Stimulated activated CD4-positive, alpha-beta T cell treated with anti-CD3 and anti-CD28 coated beads, TNF-alpha, amount 100 ng/mL, for 1 hour (primary cell): ENCODE data around the gene SUPT4H1.
A peak's percentile ranks its signal among the peaks of the same experiment; 100 is the strongest.

Source experiments
- DNase-seq, 3 donors: peaks; one replicate each; pipeline ENCODE4 v3.0.0-alpha.2; 2020; ENCODE audit warnings: low read depth in 3 of 3, low spot score in 1 of 3

The SUPT4H1 gene

DNA sequence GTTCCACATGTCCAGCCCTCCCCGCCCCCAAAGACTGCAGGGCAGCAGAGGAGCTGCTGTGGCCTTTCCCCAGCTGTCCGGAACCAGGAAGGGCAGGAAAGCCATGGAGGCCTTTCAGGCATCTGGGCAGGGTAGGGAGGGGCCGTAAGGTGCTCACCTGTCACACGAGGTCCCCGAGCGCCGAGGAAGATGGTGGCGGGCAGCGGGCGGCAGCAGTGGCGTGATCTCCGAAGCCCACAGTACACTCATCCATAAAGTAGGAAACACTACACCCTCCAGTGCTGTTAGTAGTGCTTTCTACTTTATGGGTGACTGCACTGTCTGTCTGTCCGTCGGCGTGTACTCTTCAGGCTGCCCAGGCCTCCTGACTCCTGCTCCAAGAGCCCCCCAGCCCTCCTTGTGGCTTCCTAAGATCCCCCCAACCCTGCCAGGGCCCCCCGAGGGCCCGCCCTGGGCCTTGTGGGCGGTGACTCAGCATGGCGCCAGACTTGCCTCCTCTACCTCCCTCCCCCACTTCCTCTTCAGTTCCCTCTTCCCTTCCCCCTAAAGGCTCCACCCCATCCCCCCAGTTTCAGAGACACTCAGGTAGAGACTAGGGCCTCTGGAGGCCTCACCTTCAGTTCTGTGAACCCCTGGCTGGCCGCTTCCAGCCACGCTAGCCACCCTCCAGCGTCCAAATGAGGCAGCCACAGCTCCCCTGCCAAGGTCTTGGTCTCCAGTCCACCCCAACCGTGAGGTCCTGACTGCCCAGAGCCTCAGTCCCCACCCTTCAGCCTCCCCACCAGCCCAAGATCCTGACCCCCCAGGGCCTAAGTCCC, 20.8 kb downstream of the SUPT4H1 start:
- peak; percentile 60 to 75 (median 65) for DNase-seq

DNA sequence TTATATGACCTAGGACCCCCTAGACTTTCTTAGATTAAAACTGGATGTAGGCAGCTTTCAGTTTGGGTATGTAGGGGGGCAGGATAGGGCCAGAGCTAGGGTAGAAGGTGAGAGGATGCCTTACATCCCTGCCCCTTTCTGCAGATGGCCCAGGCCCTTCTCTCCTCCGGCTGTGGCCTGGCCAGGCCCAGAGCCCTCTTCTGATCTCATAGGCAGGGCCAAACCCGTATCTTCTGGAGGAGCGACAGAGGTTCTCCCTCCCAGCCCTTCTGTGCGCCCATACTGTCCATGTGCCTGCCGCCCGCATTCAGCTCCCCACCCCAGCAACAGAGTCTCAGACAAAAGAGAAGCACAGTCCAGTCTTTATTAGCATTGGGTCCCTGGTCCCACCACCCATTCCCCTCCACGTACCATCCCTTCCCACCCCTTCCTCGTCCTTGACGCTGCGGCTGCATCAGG, 21.4 kb downstream of the SUPT4H1 start:
- no peak for DNase-seq

DNA sequence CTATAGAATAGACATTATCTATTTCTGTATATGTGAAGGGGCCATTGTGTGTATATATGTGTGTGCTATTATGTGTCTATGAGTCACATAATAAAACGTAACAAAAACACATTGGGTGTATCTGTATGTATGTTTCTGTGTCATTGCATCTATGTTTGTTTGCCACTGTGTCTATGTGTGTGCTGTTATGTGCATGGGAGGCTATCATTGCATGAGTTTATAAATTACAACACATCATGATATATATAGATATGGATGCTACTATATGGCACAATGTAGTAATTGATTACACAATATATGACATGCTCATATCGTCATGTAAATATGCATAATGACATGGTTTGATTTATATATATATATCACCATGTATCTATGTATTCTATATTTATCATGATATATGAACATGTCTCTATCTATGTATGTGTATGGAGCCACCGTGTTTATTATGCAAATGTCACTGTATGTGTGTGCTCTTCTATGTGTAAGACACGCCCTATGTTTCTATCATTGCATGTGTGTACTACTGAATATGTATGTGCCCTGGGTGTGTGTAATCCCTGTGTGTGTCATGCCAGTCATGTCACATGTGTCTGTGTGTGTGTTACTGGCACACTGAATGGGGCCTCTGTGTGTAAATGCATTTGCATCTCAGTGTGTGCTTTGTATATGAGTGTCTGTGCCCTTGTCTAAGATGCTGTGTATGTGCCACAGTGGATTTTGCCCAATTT, 22.0 kb downstream of the SUPT4H1 start:
- peak in 1 of 3 donors; percentile 30 for DNase-seq

DNA sequence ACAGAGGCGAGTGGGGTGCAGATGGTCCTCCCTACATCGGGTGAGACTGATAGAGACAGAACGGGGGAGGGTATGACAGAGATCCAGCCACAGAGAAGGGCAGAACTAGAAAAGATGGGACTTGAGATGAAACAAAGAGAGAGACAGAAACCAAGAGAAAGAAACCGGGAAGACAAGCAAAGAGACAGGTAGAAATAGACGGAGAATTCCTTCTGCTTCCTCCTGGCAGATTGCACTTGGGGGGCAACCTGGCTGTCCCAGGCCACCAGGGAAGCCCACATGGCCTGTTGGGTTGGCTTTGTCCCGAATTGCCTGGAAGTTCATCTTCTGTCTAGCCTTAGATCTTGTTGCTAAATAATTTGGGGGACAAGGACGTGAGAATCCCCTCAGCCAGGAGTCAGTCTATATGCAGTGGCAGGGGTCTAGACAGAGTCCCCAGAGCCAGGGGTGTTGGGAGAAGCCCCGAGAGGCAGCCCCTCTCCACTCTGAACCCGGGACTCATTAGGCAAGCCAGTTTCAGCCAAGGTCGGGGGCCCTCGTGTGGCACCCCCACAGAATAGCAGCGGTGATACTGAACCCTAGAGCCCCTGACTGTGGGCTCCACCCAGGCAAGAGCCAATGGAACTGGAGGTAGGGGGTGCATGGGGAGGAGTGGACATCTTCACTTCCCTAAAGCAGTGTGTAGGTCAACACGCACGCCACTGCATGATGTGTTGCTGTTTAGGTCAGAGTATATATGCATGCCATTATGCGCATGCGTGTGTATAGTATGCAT, 22.8 kb downstream of the SUPT4H1 start:
- peak; percentile 63 to 81 (median 78) for DNase-seq

DNA sequence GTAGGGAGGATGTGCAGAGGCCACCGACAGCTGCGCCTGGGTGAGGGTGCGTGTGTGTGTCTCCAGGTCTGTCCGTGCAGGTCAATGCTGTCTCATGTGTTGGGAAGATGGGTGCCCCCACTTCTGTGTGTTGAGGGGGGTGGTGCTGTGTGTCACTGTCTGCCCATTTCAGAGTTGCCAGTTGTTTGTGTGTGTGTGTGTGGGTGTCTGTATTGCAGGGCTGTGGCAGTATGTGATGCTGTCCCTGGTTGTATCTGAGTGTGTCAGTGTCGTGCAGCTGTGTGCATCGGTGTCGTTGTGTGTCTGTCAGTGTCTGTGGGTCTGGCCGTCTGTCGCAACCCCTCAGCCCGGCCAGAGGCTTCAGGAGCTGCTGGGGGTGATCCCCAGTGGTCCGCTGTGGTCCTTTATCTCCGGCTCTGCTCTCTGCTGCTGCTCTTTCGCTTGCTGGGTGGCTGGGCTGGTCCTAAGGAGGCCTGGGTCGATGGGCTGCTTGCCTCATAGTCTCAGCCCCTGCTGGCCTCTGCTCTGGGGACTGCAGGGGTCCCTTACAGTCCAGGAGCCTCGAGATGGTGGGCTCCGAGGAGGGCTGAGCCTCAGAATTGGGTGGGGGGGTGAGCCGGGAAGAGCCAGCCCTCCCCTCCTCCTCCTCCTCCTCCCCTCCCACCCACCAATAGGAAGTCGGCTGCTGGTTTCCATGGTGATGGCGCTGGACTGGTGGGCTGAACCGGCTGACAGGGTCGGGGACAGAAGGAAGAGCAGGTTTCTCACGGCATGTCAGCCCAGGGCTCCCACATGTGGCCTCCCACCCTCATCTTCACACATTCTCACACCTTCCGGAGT, 23.6 kb downstream of the SUPT4H1 start, which contains the start of gene TSPOAP1:
TSPOAP1 (minus strand) TSS at position 601 of the 840 bp plus-strand sequence. CDS start 875 bp downstream, outside the sequence.
- peak; percentile 66 to 82 (median 78) for DNase-seq

DNA sequence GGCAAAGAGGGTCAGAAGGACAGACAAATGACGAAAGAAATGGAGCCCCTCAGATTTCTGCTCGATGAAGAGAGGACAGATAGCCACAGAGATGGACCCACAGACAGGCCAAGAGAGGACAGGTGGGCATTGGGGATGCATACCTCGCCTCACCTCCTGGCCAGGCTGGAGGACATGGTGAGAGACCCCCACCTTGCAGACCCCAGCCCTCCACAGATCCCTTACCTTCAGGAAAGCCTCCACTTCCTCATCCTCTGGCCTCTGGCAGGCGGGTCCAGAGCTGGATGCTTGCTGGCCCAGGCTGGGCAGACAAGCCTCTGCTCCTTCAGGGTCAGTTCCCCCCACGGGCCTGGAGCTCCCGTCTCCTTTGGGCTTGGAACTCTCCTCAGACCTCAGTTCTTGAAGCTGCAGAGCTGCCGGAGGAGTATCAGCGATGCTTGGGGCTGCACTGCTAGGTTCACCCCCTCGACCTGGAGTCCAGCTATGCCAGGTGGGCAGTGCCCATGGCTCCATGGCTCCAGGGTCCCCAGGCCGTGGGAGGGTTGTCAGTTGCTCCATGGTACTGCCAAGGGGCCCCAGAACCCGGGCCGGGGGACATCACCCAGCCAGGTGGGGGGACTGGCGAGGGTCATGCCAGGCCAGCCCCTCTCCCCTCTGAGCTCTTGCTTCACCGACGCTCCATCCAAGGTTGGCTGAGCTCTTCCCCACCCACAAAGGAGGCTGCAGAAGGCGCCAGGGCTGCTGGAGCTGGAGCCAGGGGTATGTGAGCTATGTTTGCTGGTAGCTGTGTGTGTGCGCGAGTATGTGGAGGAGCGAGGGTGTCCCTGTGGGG, 24.4 kb downstream of the SUPT4H1 start:
- peak in 1 of 3 donors; percentile 46 for DNase-seq

DNA sequence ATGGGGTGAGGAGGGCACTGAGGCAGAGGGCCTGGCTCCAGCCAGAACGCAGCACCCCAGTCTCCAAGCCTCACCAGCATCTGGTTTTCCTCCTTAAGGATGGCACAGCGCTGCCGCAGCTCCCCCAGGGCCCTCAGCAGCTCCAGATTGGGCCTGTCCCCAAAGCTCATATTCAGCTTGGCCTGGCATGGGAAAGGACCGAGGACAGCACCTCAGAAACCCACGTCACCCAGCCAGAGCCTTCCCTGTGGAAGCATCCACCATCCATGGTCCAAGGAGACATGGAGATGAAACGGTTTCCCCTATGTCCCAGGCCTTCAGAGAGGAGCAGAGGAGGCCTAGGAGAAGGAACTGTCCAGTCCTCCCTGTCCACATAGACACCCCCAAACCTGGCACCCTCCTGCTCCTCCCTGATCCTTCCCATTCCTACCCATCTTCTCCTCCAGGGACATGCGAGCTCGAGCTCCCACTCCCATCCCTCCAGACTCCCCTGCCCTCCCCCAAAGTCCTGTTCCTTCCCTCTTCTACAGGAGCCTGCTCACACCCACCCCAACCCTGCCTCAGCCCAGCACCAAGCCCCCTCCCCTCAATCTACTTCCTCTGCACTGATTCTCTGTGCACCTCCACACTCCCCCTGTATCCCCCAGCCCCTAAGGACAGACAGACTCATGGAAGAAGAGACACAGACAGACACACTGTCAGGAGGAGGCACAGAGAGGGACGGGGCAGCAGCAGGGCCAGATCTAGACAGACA, 25.2 kb downstream of the SUPT4H1 start:
- no peak for DNase-seq

DNA sequence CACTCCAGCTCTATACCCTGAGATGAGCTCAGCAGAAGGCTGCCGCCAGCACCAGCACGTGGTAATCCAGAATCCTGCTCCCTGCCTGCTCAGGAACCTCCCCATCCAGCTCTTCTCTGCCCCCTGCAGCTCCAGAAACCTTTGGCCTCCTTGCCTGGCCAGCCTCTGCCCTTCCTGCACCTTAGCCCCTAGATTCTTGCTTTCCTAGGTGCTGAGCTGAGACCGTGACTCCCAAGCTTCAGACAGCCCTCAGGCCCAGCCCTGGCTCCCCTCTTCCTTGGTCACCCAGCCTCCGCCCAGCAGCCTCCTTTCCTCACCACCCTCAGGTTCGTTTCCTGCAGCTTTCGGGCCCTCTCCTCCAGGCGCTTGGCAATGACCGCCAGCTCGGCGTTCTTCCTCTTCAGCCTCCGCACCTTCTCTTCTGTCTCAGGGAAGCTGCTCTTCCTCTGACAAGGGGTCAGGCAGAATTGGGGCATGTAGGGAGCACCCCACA, 26.0 kb downstream of the SUPT4H1 start:
- no peak for DNase-seq

DNA sequence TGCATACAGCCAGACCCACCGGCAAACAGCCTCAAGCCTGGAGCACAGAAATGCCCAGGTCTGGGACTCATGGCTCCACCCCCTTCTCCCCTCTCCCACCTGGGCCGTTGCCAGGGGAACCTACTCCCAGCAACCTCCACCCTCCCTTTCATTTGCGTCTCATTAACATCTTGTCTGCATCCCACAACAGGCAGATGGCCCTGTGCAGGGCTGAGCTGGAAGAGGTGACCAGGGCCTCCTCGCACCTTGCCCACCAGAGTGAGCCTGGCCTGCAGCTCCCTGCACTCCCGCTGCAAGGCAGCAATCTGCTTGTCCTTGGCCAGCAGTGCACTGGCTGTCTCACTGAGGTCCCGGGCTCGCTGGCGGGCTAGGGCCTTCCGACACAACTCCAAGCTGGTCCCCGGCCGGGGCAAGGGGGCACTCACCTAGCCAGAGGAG, 26.7 kb downstream of the SUPT4H1 start:
- no peak for DNase-seq

DNA sequence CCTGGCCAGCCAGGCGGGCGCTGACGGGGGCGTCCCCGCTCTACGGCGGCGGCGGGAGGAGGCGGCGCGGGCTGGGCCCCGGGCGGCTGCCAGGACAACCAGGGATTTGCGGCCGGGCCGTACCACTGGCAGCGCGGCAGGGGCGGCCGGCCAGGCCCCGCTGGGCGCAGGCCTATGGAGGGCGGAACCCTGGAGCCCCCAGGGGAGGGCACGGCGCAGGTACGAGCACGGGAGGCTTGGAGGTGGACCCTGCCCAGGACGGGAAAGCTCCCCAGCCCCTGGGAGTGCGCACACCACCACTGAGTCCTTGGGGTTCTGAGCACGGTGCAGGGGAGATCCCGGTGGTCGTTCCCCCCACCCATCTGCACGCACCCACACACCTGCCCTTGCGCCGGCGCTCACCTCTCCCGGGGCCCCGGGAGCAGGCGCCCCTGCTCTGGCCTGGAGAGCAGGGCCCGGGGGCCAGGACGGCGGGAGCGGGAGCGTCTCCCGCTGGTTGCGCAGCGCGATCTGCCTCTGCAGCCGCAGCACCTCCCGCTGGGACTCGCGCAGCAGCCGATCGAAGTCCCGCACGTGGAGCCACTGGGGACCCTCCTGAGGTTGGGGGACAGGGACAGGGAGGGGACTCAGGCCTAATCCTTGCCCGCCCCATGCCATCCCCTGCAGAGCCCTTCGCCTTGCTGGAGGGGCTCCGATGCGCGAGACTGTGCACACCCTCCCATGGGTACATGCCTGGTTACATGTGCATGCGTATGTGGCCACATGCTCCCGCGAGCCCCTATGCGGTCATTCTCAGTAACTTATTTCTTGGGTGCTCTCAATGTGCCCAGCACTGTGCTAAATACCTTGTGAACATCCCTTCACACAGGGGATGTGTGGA, 27.4 kb downstream of the SUPT4H1 start:
- DNase-seq: no peak

DNA sequence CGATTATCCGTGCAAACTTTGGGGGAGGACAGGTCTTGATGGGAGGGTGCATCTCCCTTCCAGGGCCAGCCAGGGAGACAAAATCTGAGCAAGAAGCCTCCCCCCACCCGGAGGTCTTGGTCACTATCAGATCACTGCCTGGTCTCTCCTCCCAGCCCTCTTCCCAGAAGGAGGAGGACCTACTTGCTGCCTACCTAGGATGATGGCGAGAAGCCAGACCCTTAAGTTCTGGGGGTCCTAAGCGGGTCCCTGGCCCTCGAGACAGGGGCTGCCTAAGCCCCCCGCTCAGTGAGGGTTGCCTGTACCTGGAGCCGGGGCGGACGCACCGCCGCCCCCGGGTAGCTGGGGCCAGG, 28.0 kb downstream of the SUPT4H1 start:
- no peak for DNase-seq

DNA sequence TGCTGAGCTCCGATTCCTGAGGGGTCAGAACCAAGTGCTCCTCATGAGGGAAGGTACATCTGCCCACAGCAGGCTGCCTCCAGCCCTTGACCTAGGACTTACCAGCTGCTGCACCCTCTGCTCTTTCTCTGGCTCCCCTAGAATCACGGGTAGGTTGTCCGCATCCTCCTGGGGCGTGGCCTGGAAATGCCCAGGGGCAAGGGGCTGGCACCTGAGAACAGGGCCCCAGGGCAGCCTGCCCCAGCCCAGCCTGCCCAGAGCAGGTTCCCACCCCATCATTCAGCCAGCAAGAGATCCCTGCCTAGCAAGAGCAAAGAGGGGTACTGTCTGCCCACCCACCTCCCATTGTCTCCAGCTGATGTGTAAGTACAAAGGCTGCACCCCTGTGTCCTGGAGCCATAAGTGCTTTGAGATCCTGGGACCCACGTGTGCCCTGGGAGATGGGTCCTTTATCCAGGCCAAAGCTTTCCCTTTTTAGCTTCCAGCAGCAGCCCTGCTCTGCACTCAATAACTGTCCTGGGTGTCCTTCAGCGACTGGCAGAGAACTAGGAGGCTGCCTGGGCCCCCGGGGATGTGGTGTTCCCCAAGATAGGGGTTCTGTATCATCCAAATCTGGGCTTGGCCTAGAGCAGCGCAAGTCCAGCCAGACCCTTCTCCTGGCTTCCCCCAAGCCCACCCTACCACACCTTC, 28.5 kb downstream of the SUPT4H1 start:
- no peak for DNase-seq

DNA sequence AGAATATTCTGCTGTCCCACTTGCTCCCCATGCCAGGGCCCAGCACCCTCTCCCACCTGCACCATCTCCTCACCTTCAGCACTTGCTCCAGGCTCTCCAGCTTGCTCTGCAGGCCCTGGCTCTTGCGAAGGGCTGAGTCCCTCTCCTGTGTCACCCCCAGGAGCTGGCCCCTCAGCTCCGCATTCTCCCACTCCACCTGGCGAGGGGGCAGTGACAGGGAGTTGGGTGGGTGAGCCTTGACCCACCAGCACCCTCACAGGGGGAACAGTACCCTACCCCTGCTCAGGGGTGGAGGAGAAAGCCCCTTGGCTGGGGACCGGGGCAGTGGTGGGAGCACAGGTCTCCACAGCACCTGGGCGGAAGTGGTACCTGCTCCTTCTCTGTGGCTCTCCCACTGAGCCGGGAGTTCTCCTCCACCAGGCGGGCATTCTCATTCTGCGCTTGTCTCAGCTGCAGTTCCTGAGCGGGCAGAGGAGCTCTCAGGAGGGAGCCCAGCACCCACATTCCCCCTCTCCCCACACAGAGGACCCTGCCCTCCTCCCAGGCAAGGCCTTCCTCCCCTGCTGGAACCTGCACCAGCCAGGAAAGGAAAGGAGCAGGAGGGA, 29.3 kb downstream of the SUPT4H1 start:
- DNase-seq: no peak

DNA sequence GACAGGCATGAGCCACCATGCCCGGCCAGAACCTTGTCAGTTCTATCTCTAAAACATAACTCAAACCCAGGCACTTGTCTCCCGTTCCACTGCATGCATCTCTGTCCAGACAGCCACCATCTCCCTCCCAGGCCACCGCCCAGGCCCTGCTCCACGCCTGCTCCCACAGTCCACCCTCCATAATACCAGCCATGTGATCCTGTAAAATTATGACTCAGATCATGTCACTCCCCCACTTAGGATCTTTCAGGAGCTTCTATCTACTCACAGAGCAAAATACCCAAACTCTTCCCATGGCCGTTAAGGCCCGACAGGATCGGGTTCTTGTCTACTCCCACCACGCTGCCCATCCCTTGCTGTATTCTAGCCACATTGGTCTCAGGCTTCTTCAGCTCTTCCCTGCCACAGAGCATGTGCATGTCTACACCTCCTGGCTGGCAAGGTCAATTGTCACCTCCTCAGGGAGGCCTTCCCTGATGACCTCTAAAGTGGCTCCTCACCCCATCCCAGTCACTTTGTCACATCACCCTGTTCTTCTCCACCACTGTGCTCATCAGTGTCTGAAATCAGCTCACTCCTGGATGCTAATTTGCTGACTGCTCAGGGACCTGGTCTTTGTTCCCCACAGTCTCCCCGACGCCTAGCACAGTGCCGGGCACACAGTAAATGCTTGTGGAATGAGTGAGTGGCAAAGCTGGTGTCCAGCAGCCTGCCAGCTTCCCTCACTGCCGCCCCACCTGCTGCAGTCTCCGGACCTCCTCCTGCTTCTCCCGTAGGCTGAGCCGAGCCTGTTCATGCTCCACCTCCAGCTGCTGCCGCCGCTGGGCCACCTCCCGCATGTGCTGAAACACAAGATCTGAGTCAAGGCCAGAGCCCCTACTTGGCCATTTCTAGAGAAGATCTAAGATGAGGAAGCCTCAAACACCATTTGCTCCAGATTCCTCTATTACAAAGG, 30.2 kb downstream of the SUPT4H1 start:
- no peak for DNase-seq

DNA sequence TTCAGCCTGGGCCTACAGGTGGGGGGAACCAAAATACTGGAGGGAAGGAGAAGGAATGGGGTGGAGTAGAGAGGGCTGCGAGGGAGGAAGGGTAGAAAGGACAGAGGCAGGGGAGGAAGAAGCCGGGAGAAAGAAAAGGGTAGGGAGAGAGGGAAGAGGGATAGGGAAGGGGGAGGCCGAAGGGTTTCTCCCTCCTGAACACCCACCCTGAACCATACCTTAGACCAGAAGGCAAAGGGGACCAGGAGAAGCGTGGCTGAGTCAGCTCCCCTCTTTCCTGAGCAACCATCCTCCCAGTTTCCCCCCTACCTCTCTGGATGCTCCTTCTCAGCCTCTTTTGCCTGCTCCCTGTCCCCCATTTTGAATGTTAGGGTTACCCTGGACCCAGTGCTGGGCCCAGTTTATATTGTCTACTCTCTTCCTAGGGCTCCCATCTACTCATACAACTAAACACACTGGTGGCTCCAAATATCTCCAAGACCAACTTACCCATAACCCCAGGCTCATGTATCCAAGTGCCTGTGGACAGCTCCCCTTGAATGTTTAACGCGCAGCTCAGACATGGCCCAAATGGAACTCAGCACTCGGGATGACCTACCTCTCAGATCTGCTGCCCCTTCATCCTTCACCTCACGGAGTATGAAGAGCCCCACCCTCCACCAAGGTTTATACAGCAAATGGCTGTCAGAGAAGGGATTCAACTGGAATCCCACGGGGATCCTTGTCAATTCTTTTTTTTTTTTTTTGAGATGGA, 31.3 kb downstream of the SUPT4H1 start:
- no peak for DNase-seq
